SK-N-SH treated with all-trans-retinoic acid at 6 μM for 48 hours (cell line): ENCODE data around the gene LIMCH1.

Source experiments
- CSDC2 ChIP-seq: fragments of 250-450 bp; sonication (Bioruptor Pico); IDR thresholded peaks from 2 replicates; pipeline ENCODE4 v1.5.0; 2020; ENCODE audit warnings: mild to moderate bottlenecking, moderate library complexity
- ISL1 ChIP-seq: fragments of 250-450 bp; sonication (Bioruptor Pico); IDR thresholded peaks from 2 replicates; pipeline ENCODE4 v2.1.2; 2022; ENCODE audit warnings: mild to moderate bottlenecking, moderate library complexity
- ZNF565 ChIP-seq: fragments of 450-650 bp; formaldehyde crosslinking; conservative IDR thresholded peaks from 2 replicates; pipeline ENCODE4 v1.5.0; 2020; ENCODE audit warnings: low read depth, mild to moderate bottlenecking, moderate library complexity
- TF ChIP-seq, protein P1 (sequence below): fragments of 250-450 bp; sonication (Bioruptor Pico); IDR thresholded peaks from 2 replicates; pipeline ENCODE4 v1.8.0; 2020; ENCODE audit warnings: mild to moderate bottlenecking, moderate library complexity, borderline replicate concordance
- TF ChIP-seq, protein P2 (sequence below): fragments of 250-450 bp; sonication (Bioruptor Pico); IDR thresholded peaks from 2 replicates; pipeline ENCODE4 v1.8.0; 2021; ENCODE audit warnings: low read depth, mild to moderate bottlenecking, moderate library complexity, borderline replicate concordance

DNA sequence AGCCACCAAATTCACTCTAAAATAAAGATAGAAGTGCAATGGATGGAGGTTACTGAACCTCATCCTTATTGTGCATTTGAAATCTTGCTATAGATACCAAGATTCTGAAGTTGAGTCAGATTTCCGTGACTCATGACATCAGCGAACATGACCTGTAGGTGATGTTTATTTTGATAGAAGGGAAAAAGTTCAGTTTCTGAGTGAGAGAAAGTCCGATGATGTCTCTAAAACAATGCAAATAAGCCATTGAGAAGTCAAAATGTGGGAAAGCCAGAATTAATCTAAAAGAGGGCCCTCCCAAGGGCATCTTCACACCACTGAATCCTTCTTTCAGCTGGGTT is 190.6 kb downstream of the LIMCH1 start:
- TF ChIP-seq, protein P1, sequence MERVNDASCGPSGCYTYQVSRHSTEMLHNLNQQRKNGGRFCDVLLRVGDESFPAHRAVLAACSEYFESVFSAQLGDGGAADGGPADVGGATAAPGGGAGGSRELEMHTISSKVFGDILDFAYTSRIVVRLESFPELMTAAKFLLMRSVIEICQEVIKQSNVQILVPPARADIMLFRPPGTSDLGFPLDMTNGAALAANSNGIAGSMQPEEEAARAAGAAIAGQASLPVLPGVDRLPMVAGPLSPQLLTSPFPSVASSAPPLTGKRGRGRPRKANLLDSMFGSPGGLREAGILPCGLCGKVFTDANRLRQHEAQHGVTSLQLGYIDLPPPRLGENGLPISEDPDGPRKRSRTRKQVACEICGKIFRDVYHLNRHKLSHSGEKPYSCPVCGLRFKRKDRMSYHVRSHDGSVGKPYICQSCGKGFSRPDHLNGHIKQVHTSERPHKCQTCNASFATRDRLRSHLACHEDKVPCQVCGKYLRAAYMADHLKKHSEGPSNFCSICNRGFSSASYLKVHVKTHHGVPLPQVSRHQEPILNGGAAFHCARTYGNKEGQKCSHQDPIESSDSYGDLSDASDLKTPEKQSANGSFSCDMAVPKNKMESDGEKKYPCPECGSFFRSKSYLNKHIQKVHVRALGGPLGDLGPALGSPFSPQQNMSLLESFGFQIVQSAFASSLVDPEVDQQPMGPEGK (CRISPR knock-in tag): no peak
- TF ChIP-seq, protein P2, sequence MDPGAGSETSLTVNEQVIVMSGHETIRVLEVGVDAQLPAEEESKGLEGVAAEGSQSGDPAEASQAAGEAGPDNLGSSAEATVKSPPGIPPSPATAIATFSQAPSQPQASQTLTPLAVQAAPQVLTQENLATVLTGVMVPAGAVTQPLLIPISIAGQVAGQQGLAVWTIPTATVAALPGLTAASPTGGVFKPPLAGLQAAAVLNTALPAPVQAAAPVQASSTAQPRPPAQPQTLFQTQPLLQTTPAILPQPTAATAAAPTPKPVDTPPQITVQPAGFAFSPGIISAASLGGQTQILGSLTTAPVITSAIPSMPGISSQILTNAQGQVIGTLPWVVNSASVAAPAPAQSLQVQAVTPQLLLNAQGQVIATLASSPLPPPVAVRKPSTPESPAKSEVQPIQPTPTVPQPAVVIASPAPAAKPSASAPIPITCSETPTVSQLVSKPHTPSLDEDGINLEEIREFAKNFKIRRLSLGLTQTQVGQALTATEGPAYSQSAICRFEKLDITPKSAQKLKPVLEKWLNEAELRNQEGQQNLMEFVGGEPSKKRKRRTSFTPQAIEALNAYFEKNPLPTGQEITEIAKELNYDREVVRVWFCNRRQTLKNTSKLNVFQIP (CRISPR knock-in tag): no peak
- no peak for TF ChIP-seq ISL1 (CRISPR knock-in tag)
- no peak for TF ChIP-seq ZNF565 (CRISPR knock-in tag)
- no peak for TF ChIP-seq CSDC2 (CRISPR knock-in tag)
